Uterus (tissue), 4 donors: Measurements from ENCODE around the gene RAPGEF5. TPM values are rescaled to one million over a fixed set of nuclear protein-coding genes. Genes with fewer than 3 reads are reported as not detected.

ENCODE experiments used
- DNase-seq, 2 donors: peaks; one replicate each; pipeline ENCODE4 v3.0.0-alpha.2; 2019 to 2020
- H3K27ac ChIP-seq, 2 donors: fragments of 200-600 bp; sonication (generic); 1 replicate in 1 of 2; 2 replicates in 1 of 2; pipeline ENCODE4 v1.5.1; 2016 to 2018
- H3K27me3 ChIP-seq, 2 donors: fragments of 200-600 bp; sonication (generic); one replicate each; pipeline ENCODE4 v1.5.1; 2018 to 2019; ENCODE audit warnings: control low read depth in 1 of 2
- H3K36me3 ChIP-seq, 2 donors: fragments of 200-600 bp; sonication (generic); one replicate each; pipeline ENCODE4 v1.5.1; 2019; ENCODE audit warnings: control low read depth in 1 of 2
- H3K4me1 ChIP-seq, 2 donors: fragments of 200-600 bp; sonication (generic); one replicate each; pipeline ENCODE4 v1.5.1; 2018 to 2019; ENCODE audit warnings: control low read depth in 1 of 2
- H3K4me3 ChIP-seq, 2 donors: fragments of 200-600 bp; sonication (generic); 1 replicate in 1 of 2; 2 replicates in 1 of 2; pipeline ENCODE4 v1.5.1; 2018 to 2019; ENCODE audit warnings: mild to moderate bottlenecking in 1 of 2
- H3K9me3 ChIP-seq, 2 donors: fragments of 200-600 bp; sonication (generic); one replicate each; pipeline ENCODE4 v1.5.1; 2019; ENCODE audit warnings: control low read depth in 1 of 2
- CTCF ChIP-seq, 4 experiments: fragments of 200-600 bp in 2 of 4; fragments of 450-650 bp in 2 of 4; sonication (generic) in 2 of 4; IDR thresholded peaks; one replicate each; pipeline ENCODE4 v1.5.1; 2016 to 2019; ENCODE audit warnings: antibody characterized with exemption in 4 of 4, mild to moderate bottlenecking in 2 of 4, moderate library complexity in 1 of 4
- POLR2A ChIP-seq, 2 donors: fragments of 450-650 bp; IDR thresholded peaks; one replicate each; pipeline ENCODE4 v1.6.1; 2016; ENCODE audit warnings: antibody characterized with exemption in 2 of 2, mild to moderate bottlenecking in 1 of 2, moderate library complexity in 1 of 2
- intact Hi-C: fragments of 100-400 bp; cut with DNase I; formaldehyde crosslinking; loops from one replicate; pipeline ENCODE4 v1.15.1; 2023; ENCODE audit warnings: low total_unique reads
- total RNA-seq, 4 donors: library from RNA; depleted of rRNA in 3 of 4; stranded (reverse); fragments of >200 nt in 3 of 4; gene quantifications; one replicate each; pipeline versions ENCODE4 v1.1.0 to v1.2.4, GENCODE V29; 2014 to 2023
- donor health status: DM: yes; HTN: yes; CAD: no.

Gene RAPGEF5
- total RNA-seq, 4 donors from 2014 or later: 44.7 to 124 (median 55.1) TPM

DNA sequence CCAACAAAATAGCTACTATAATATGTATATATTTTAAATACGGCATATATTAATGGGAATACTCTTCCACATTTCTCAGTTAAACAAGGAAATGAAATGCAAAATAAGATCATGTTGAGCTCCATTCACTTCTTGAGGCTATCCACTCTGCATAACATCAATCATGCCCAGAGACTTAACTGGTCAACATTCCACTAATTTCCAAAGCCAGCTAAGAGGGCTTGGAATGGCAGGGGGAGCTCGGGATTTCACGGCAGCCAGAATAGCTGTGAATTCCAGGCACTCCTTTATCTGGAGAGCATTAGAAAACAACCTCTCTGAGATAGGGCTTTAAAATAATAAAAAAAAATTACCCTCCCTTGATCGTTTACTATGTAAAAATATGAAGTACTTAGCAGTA lies 216.4 kb downstream of the RAPGEF5 start:
- Histone ChIP-seq H3K27me3 (no peaks in the 10 kb centered on the region), H3K4me1 (no peaks in the 10 kb centered on the region), H3K4me3 (no peak overlapping the region), H3K27ac (no peak overlapping the region), H3K36me3 (no peaks in the 10 kb centered on the region), H3K9me3 (no peaks in the 10 kb centered on the region)
- intact Hi-C loops: no loop called here
- TF ChIP-seq POLR2A (IDR thresholded peaks at IDR 0.05) (no peak), CTCF (IDR thresholded peaks at IDR 0.05) (no peak)
- DNase-seq: no peak

DNA sequence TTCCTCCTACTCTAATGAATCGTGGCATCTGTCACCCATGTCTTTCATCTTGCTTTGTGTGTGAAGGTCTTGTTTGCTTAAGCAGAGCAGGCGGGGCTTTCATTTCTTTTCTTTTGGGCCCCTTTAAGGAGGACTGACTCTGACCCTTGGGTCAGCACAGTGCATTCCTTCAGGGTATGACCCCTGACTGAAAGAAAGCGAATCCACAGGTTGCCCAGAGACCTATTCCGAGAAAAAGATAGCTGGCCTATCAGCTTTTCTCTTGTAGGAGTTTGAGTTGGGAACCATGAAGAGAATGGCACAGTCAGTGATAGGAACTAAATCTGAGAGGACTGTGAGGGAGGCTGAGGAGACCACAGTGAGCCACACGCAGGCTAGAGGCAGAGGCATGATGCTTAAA lies 218.1 kb downstream of the RAPGEF5 start:
- no peak for DNase-seq
- H3K27me3 ChIP-seq: no peaks in the 10 kb centered on the region
- H3K9me3 ChIP-seq: no peaks in the 10 kb centered on the region
- no peak overlapping the region for H3K4me3 ChIP-seq
- intact Hi-C loops: no loop called here
- no peaks in the 10 kb centered on the region for H3K4me1 ChIP-seq
- TF ChIP-seq CTCF (IDR thresholded peaks at IDR 0.05): no peak
- TF ChIP-seq POLR2A (IDR thresholded peaks at IDR 0.05): no peak
- H3K36me3 ChIP-seq: no peaks in the 10 kb centered on the region
- no peak overlapping the region for H3K27ac ChIP-seq

DNA sequence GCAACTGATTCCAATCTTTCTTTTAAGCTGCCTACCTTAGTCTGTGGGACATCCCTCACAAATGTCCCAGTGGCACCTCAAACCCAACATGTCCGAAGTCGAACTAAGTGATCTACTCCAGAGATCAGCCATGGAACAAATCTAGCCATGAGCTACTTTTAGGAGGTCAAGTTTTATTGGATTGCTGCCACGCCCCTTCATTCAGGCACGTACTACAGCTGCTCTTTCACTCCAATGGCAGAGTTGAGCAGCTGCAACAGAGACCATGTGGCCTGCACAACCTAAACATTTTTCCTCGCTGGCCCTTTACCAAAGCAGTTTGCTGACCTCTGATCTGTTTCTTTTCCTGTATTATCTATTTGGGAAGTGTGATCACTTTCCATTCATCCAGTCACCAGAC lies 218.8 kb downstream of the RAPGEF5 start:
- no peaks in the 10 kb centered on the region for H3K9me3 ChIP-seq
- H3K4me3 ChIP-seq: no peak overlapping the region
- TF ChIP-seq POLR2A (IDR thresholded peaks at IDR 0.05) (no peak), CTCF (IDR thresholded peaks at IDR 0.05) (no peak)
- H3K27ac ChIP-seq: no peak overlapping the region
- intact Hi-C loops: no loop called here
- no peaks in the 10 kb centered on the region for H3K36me3 ChIP-seq
- H3K4me1 ChIP-seq: no peaks in the 10 kb centered on the region
- DNase-seq: no peak
- no peaks in the 10 kb centered on the region for H3K27me3 ChIP-seq

GRCh38 chr7:22137466-22137865 lies 219.5 kb downstream of the RAPGEF5 start:
- H3K9me3 ChIP-seq: no peaks in the 10 kb centered on the region
- DNase-seq: no peak
- no peak overlapping the region for H3K27ac ChIP-seq
- no peak overlapping the region for H3K4me3 ChIP-seq
- H3K27me3 ChIP-seq: no peaks in the 10 kb centered on the region
- H3K36me3 ChIP-seq: no peaks in the 10 kb centered on the region
- no peaks in the 10 kb centered on the region for H3K4me1 ChIP-seq
- intact Hi-C loops: no loop called here
- TF ChIP-seq CTCF (IDR thresholded peaks at IDR 0.05) (no peak), POLR2A (IDR thresholded peaks at IDR 0.05) (no peak)

DNA sequence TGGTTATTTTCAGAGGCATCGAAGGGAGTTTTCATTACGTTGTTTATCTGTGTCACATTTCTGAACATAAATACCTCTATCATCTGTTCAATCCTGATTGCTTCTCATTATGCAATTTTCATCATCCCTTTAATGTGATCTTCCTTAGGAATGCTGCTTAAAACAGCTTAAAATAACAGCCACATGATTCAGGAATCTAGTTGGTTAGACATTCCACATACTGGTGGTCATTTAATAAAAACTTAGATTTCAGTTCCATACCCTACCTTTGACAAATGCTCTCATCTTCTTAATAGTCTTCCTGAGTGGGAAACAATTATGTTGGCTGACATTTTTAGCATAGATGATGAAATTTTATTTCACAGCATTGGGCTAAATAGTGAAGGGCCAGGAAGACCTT lies 219.9 kb downstream of the RAPGEF5 start:
- intact Hi-C loops: no loop called here
- Histone ChIP-seq H3K27me3 (no peaks in the 10 kb centered on the region), H3K36me3 (no peaks in the 10 kb centered on the region), H3K27ac (no peak overlapping the region), H3K9me3 (no peaks in the 10 kb centered on the region), H3K4me1 (no peaks in the 10 kb centered on the region), H3K4me3 (no peak overlapping the region)
- no peak for DNase-seq
- TF ChIP-seq CTCF (IDR thresholded peaks at IDR 0.05) (no peak), POLR2A (IDR thresholded peaks at IDR 0.05) (no peak)
